Motor neuron (in vitro differentiated cells): ENCODE data around the gene MYBBP1A. TPM values are rescaled to one million over a fixed set of nuclear protein-coding genes. Genes with fewer than 3 reads are reported as not detected.

Source experiments
- ATAC-seq, 8 experiments: fragments of 200-7000 bp; cut with Tn5 transposase; replicated peaks in 6 of 8; 2 replicates each; pipeline ENCODE4 v1.8.0; 2021; ENCODE audit warnings: mild to moderate bottlenecking in 8 of 8, moderate library complexity in 8 of 8
- H3K27ac ChIP-seq, 2 donors: fragments of 250-450 bp; sonication (Bioruptor Pico); 2 replicates each; pipeline ENCODE4 v1.9.0; 2021; ENCODE audit warnings: antibody characterized with exemption in 2 of 2, mild to moderate bottlenecking in 2 of 2, moderate library complexity in 1 of 2
- H3K4me1 ChIP-seq, 2 donors: fragments of 250-450 bp; sonication (Bioruptor Pico); replicated peaks in 1 of 2; 2 replicates each; pipeline ENCODE4 v1.6.1; 2021; ENCODE audit warnings: antibody characterized with exemption in 2 of 2, mild to moderate bottlenecking in 2 of 2, moderate library complexity in 1 of 2
- H3K4me3 ChIP-seq, 5 donors: fragments of 250-450 bp; sonication (Bioruptor Pico); 2 replicates each; pipeline ENCODE4 v1.9.0; 2021; ENCODE audit warnings: antibody characterized with exemption in 5 of 5, mild to moderate bottlenecking in 5 of 5, moderate library complexity in 4 of 5
- WGBS, 10 experiments: fragments of 450-650 bp; shearing (Covaris generic); methylation state at CpG; one replicate each; pipeline ENCODE4 v1.0.0; 2022; 5-methylcytosine and 5-hydroxymethylcytosine counted together
- in situ Hi-C, 9 experiments: fragments of 400-800 bp; cut with MboI; loops; one replicate each; pipeline ENCODE4 v1.15.0; 2021; ENCODE audit warnings: low sequenced_read_pairs in 9 of 9, low pct_unique_long_range_greater_than_20kb in 2 of 9; ENCODE audit not compliant: unreplicated experiment in 9 of 9
- total RNA-seq, 8 experiments: library from RNA; unstranded; fragments of 300-600 nt; gene quantifications; 2 replicates each; pipeline versions ENCODE4 v1.2.3 to v1.2.4, GENCODE V29; 2022

Gene MYBBP1A
- total RNA-seq, 8 experiments from 2014 or later = 25.8 to 111 (median 38.2) TPM

- H3K4me3 ChIP-seq = no peak overlapping the region
- 20 to 83% (median 53%) methylated on average over 1 to 8 of the region's 11 CpGs; no CpG with 5 or more reads in 2 of the 10 experiments for WGBS, 10 experiments
- H3K27ac ChIP-seq = no peak overlapping the region
- in situ Hi-C loops = no loop called here
- ATAC-seq = no peak
- H3K4me1 ChIP-seq = peaks cover 0 to 9% of the 10 kb centered on the region in 2 donors
Observed at GRCh38 chr17:4510618-4510941, 44.6 kb downstream of the MYBBP1A start.

- Histone ChIP-seq H3K4me1 (peaks cover 0 to 7% of the 10 kb centered on the region in 2 donors), H3K27ac (no peak overlapping the region), H3K4me3 (no peak overlapping the region)
- no peak for ATAC-seq
- 60 to 85% (median 82%) methylated on average over 1 to 5 of the region's 21 CpGs; no CpG with 5 or more reads in 5 of the 10 experiments for WGBS, 10 experiments
- in situ Hi-C loops = no loop called here
Observed at GRCh38 chr17:4509923-4510617, 45.1 kb downstream of the MYBBP1A start.

GRCh38 chr17:4509401-4509800, 45.8 kb downstream of the MYBBP1A start:
- H3K4me3 ChIP-seq = no peak overlapping the region
- no peak for ATAC-seq
- peaks cover 0 to 4% of the 10 kb centered on the region in 2 donors for H3K4me1 ChIP-seq
- 33 to 100% (median 87%) methylated on average over 1 to 4 of the region's 8 CpGs; no CpG with 5 or more reads in 6 of the 10 experiments for WGBS, 10 experiments
- in situ Hi-C loops = no loop called here
- H3K27ac ChIP-seq = no peak overlapping the region

GRCh38 chr17:4508207-4508606, 47.0 kb downstream of the MYBBP1A start:
- ATAC-seq = no peak
- Histone ChIP-seq H3K4me1 (peaks cover 8 to 13% of the 10 kb centered on the region in 2 donors), H3K4me3 (no peak overlapping the region), H3K27ac (no peak overlapping the region)
- 29 to 80% methylated on average over 1 of the region's 3 CpGs; no CpG with 5 or more reads in 8 of the 10 experiments for WGBS, 10 experiments
- in situ Hi-C loops = no loop called here

- no peak for ATAC-seq
- peaks cover 15% of the 10 kb centered on the region in 2 donors for H3K4me1 ChIP-seq
- H3K4me3 ChIP-seq = no peak overlapping the region
- in situ Hi-C loops = no loop called here
- 10 to 100% (median 74%) methylated on average over 1 to 7 of the region's 8 CpGs; no CpG with 5 or more reads in 4 of the 10 experiments for WGBS, 10 experiments
- H3K27ac ChIP-seq = no peak overlapping the region
Observed at GRCh38 chr17:4507361-4508111, 47.6 kb downstream of the MYBBP1A start.

GRCh38 chr17:4506892-4507291, 48.3 kb downstream of the MYBBP1A start:
- ATAC-seq = no peak
- no peak overlapping the region for H3K27ac ChIP-seq
- H3K4me3 ChIP-seq = no peak overlapping the region
- in situ Hi-C loops = no loop called here
- 43% methylated on average over 5 of the region's 8 CpGs; no CpG with 5 or more reads in 9 of the 10 experiments for WGBS, 10 experiments
- peaks cover 15% of the 10 kb centered on the region in 2 donors for H3K4me1 ChIP-seq

- Histone ChIP-seq H3K27ac (no peak overlapping the region), H3K4me3 (no peak overlapping the region), H3K4me1 (peaks cover 15% of the 10 kb centered on the region in 2 donors)
- 73% methylated on average over 3 of the region's 13 CpGs; no CpG with 5 or more reads in 9 of the 10 experiments for WGBS, 10 experiments
- peak in 3 of 8 experiments; percentile 6 to 20 (median 18) for ATAC-seq
- in situ Hi-C loops = no loop called here
Observed at GRCh38 chr17:4506175-4506813, 48.9 kb downstream of the MYBBP1A start.

GRCh38 chr17:4505187-4505586, 50.0 kb downstream of the MYBBP1A start:
- no peak overlapping the region for H3K4me3 ChIP-seq
- in situ Hi-C loops = no loop called here
- WGBS, 10 experiments = 87 to 100% (median 93%) methylated on average over 1 to 3 of the region's 5 CpGs; no CpG with 5 or more reads in 7 of the 10 experiments
- ATAC-seq = no peak
- H3K27ac ChIP-seq = no peak overlapping the region
- H3K4me1 ChIP-seq = peaks cover 21 to 22% of the 10 kb centered on the region in 2 donors

GRCh38 chr17:4504188-4504587, 51.0 kb downstream of the MYBBP1A start:
- 61 to 80% (median 63%) methylated on average over 1 to 3 of the region's 5 CpGs; no CpG with 5 or more reads in 7 of the 10 experiments for WGBS, 10 experiments
- in situ Hi-C loops = no loop called here
- Histone ChIP-seq H3K27ac (no peak overlapping the region), H3K4me3 (no peak overlapping the region), H3K4me1 (peaks cover 21 to 26% of the 10 kb centered on the region in 2 donors)
- no peak for ATAC-seq

- Histone ChIP-seq H3K4me1 (peaks cover 21 to 26% of the 10 kb centered on the region in 2 donors), H3K4me3 (no peak overlapping the region), H3K27ac (no peak overlapping the region)
- ATAC-seq = no peak
- WGBS, 10 experiments = 20 to 61% (median 58%) methylated on average over 2 to 4 of the region's 4 CpGs; no CpG with 5 or more reads in 7 of the 10 experiments
- in situ Hi-C loops = no loop called here
Observed at GRCh38 chr17:4503283-4504025, 51.7 kb downstream of the MYBBP1A start.

- Histone ChIP-seq H3K27ac (no peak overlapping the region), H3K4me1 (peaks cover 21 to 31% of the 10 kb centered on the region in 2 donors), H3K4me3 (no peak overlapping the region)
- WGBS, 10 experiments = 14 to 100% (median 68%) methylated on average over 1 to 8 of the region's 18 CpGs; no CpG with 5 or more reads in 4 of the 10 experiments
- ATAC-seq = no peak
- in situ Hi-C loops = no loop called here
Observed at GRCh38 chr17:4502466-4503154, 52.6 kb downstream of the MYBBP1A start.

GRCh38 chr17:4501295-4501949, 53.8 kb downstream of the MYBBP1A start:
- no peak overlapping the region for H3K4me3 ChIP-seq
- no CpG with 5 or more reads among the region's 3 CpGs for WGBS, 10 experiments
- in situ Hi-C loops = no loop called here
- no peak overlapping the region for H3K27ac ChIP-seq
- H3K4me1 ChIP-seq = peaks cover 21 to 32% of the 10 kb centered on the region in 2 donors
- ATAC-seq = no peak
